Suppressor macrophage treated with lipopolysaccharide for 1 hour (primary cell): ENCODE results near the gene SOCS7.

Experiments used
- DNase-seq, 3 donors: peaks; one replicate each; pipeline ENCODE4 v3.0.0-alpha.2; 2020 to 2022

Gene SOCS7

GRCh38 chr17:38338535-38338934 lies 13.1 kb upstream of the SOCS7 start:
- DNase-seq: no peak

GRCh38 chr17:38339891-38340290 lies 11.8 kb upstream of the SOCS7 start:
- DNase-seq: no peak

- DNase-seq: peak in 2 of 3 donors; percentile 3 to 53
Measured at GRCh38 chr17:38341035-38341721, 10.5 kb upstream of the SOCS7 start.

GRCh38 chr17:38342886-38343607 lies 8.6 kb upstream of the SOCS7 start:
- DNase-seq: no peak

- no peak for DNase-seq
Measured at GRCh38 chr17:38343608-38344419, 7.8 kb upstream of the SOCS7 start, which contains the start of gene GPR179. GPR179 (minus strand) TSS chr17:38343956; CDS start chr17:38343789, 167 bp downstream.

- no peak for DNase-seq
Measured at GRCh38 chr17:38344420-38344745, 7.3 kb upstream of the SOCS7 start.

- no peak for DNase-seq
Measured at GRCh38 chr17:38345743-38346142, 5.9 kb upstream of the SOCS7 start.

GRCh38 chr17:38349097-38349730 lies 2.4 kb upstream of the SOCS7 start:
- DNase-seq: peak; percentile 78 to 87 (median 86)

- no peak for DNase-seq
Measured at GRCh38 chr17:38350035-38350434, 1.6 kb upstream of the SOCS7 start.

GRCh38 chr17:38352245-38353085 lies 821 bp downstream of the SOCS7 start:
- DNase-seq: peak; percentile 45 to 65 (median 45)

GRCh38 chr17:38353086-38353604 lies 1.5 kb downstream of the SOCS7 start:
- no peak for DNase-seq

GRCh38 chr17:38353668-38354067 lies 2.0 kb downstream of the SOCS7 start:
- DNase-seq: no peak

GRCh38 chr17:38354466-38354865 lies 2.8 kb downstream of the SOCS7 start:
- DNase-seq: no peak

- no peak for DNase-seq
Measured at GRCh38 chr17:38355251-38355650, 3.6 kb downstream of the SOCS7 start.

- DNase-seq: no peak
Measured at GRCh38 chr17:38357486-38358123, 6.0 kb downstream of the SOCS7 start.

GRCh38 chr17:38358586-38359513 lies 7.2 kb downstream of the SOCS7 start:
- no peak for DNase-seq

- no peak for DNase-seq
Measured at GRCh38 chr17:38361694-38362465, 10.2 kb downstream of the SOCS7 start.

GRCh38 chr17:38363016-38363415 lies 11.4 kb downstream of the SOCS7 start:
- DNase-seq: no peak

- DNase-seq: no peak
Measured at GRCh38 chr17:38364741-38365140, 13.1 kb downstream of the SOCS7 start.
